Measurements from ENCODE around the gene CDH23.

DNA sequence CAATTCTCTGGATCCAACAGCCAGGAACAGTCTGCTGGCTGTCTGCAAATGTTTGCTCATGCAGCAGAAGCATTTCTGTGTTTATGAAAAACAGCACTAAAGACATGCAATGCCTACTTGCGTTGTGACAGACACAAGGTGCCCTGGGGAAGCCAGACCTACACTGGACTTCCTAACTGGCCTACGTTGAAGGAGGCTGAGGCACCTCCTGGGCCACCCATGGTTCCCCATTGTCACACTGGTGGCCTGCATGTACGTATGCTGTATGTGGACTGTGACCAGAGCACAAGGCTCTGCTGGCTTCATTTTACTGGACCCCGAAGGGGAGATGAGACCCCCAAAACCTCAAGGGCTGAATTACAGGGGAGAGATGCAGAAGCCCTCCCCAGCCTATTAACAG, 426.6 kb downstream of the CDH23 start:
- TF ChIP-seq, protein P1, sequence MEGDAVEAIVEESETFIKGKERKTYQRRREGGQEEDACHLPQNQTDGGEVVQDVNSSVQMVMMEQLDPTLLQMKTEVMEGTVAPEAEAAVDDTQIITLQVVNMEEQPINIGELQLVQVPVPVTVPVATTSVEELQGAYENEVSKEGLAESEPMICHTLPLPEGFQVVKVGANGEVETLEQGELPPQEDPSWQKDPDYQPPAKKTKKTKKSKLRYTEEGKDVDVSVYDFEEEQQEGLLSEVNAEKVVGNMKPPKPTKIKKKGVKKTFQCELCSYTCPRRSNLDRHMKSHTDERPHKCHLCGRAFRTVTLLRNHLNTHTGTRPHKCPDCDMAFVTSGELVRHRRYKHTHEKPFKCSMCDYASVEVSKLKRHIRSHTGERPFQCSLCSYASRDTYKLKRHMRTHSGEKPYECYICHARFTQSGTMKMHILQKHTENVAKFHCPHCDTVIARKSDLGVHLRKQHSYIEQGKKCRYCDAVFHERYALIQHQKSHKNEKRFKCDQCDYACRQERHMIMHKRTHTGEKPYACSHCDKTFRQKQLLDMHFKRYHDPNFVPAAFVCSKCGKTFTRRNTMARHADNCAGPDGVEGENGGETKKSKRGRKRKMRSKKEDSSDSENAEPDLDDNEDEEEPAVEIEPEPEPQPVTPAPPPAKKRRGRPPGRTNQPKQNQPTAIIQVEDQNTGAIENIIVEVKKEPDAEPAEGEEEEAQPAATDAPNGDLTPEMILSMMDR (IDR thresholded peaks at IDR 0.05) = no peak
- TF ChIP-seq POLR2A (IDR thresholded peaks at IDR 0.05) = no peak
